G401.6 (cell line): ENCODE measurements around the gene ZFAND3.
A peak's percentile ranks its signal among the peaks of the same experiment; 100 is the strongest.
"Not testable (repeated sequence)": the region's sequence is repeated elsewhere in the genome, so short reads cannot be mapped to it uniquely, and the experiment has no call there.

ENCODE experiments used
- FAIRE-seq: peaks from 2 replicates; lab custom pipeline; 2012; peaks lifted over from hg19 to GRCh38; lab: Jason Lieb, UNC

The ZFAND3 gene

DNA sequence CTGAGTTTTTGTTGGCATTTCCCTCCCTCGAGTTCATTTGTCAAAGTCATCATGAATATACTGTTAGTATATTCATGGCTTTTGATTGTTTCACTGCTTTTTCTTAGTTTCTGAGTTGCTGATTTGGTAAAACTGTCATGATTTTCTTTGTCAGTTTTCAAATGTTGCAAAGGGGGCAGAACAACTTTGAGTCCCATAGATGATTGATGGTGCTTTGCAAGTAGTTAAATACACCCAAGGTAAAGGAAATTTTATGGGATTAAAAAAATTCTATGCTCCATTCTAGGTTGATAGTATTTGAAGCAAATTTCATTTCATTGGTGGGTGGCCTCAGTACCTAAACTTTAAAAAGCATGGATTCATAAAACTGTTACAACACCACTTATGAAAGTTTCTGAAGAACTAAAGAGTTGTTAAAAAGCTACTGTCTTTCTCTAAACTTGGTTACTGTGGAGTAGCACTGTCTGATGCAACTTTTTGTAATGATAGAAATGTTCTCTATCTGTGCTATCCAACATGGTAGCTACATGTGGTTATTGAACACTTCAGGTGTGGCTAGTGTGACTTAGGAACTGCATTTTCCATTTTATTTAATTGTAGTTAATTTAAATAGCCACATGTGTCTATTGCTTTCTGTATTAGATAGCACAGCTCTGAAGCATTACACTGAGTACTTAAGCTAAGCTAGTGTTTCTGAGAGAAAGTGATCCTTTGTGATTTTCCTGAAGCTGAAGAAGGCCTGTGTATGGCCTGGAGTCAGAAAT, 153.6 kb downstream of the ZFAND3 start:
- FAIRE-seq: no peak

DNA sequence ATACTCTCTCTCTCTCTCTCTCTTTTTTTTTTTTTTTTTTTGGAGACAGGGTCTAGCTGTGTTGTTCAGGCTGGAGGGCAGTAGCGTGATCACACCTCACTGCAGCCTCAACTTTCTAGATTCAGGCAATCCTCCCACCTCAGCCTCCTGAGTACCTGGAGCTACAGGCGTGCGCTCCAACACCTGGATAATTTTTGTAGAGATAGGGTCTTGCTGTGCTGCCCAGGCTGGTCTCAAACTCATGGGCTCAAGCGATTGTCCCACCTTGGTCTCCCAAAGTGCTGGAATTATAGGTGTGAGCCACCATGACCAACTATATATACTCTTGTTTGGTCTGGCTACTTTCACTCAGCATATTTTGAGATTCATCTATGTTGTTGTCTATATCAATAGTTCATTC, 154.9 kb downstream of the ZFAND3 start:
- no peak for FAIRE-seq

DNA sequence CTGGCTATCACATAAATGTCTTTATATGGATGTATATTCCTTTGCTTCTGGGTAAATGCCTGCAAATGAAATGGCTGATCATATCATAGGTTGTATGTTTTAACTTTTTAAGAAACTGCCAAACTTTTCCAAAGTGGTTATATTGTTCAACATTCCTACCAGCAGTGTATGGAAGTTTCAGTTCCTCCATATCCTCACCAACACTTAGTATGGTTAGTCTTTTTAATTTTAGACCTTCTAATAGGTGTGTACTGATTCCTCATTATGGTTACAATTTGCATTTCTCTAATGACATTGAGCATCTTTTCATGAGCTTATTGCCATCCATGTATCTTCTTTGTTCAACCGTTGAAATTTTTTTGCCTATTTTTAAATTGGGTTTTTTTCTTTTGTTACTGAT, 155.4 kb downstream of the ZFAND3 start:
- FAIRE-seq: no peak

DNA sequence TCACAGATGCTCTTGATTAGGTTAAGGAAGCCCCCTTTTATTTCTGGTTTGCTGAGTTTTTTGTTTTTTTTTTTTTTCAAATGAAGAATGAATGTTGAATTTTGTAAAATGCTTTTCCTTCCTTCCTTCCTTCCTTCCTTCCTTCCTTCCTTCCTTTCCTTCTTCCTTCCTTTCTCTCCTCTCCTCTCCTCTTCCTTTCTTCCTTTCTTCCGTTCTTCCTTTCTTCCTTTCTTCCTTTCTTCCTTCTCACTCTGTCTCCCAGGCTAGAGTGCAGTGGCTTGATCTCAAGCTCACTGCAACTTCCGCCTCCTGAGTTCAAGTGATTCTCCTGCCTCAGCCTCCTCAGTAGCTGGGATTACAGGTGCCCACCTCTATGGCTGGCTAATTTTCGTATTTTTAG, 158.2 kb downstream of the ZFAND3 start:
- FAIRE-seq: no peak

DNA sequence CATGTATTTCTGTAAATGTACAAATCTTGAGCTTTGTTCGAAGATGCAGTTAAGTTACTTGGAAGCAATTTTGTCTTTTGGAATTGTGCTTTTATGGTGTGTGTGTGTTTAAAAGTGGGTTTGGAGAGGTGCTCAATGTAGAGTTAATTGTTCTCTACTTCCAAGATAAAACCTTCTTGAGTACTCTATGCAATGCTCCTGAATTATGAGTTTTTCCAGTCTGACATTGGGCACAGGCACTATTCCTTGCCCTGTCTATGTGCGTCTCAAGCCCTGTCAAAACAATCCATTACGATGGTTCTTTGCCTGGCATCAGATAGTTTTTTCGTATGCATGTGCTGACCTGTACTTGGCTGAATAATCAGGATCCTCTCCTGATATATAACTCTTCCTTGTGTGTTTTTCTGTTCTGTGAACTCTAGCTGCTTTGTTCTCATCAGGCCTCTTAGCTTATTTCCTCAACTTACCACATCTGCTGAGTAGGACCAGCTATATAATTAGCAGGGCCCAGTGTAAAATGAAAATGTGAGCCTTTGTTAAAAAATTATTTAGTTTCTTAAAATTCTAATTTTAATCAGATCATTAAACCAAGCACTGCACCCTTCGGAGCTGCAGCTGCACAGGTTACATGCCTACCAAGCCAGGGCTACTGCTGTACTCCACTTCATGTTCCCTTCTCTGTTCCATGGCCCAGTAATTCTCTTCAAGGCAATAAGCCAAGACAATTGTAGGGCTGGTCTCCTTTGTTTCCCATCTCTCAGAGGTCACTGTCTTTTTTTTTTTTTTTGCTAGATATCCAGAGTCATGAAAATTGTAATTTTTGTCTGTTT, 160.1 kb downstream of the ZFAND3 start:
- no peak for FAIRE-seq

DNA sequence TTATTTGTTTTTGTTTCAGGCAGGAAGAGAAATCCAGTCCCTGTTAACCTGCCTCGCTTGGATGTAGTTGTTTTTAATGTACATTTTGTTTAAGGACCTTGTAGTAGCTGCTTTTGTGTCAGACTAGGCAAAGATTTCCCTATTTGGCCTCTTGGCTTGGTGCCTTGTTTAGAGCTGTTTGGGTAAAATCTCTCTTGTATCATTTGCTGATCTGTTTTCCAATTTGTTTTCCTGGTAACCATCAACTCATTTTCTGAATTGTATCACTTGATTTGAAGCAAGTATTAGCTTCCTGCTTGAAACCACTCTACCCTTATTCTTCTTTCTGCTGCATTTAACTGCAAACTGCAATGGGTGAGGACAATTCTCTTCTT, 160.7 kb downstream of the ZFAND3 start:
- no peak for FAIRE-seq

DNA sequence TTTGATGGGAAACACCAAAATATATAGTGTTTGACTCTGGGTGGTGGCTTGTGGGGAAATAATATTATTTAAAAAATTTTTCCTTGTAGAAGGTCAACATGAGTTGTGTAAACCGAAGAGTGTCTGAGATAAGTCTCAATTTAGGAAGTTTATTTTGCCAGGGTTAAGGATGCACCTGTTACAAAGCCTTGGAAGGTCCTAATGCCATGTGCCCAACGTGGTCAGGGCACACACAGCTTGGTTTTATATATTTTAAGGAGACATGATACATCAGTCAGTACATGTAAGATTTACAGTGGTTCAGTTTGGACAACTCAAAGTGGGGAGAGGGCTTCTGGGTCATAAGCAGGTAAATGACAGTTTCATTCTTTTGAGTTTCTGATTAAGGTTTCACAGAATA, 162.1 kb downstream of the ZFAND3 start:
- FAIRE-seq: no peak

DNA sequence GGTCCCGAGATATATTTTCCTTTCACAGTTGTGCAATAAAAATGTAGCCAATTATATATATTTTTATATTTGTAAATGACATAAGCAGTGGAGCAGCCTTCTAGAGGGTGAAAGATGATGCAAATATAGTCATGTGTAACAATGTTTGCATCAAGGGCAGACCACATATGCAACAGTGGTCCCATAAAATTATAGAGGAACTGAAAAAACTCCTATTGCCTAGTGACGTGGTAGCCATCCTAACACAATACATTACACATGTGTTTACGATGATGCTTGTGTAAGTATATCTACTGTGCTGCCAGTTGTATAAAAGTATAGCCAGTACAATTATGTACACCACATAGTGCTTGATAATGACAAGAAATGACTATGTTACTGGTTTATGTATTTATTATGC, 162.8 kb downstream of the ZFAND3 start:
- no peak for FAIRE-seq

DNA sequence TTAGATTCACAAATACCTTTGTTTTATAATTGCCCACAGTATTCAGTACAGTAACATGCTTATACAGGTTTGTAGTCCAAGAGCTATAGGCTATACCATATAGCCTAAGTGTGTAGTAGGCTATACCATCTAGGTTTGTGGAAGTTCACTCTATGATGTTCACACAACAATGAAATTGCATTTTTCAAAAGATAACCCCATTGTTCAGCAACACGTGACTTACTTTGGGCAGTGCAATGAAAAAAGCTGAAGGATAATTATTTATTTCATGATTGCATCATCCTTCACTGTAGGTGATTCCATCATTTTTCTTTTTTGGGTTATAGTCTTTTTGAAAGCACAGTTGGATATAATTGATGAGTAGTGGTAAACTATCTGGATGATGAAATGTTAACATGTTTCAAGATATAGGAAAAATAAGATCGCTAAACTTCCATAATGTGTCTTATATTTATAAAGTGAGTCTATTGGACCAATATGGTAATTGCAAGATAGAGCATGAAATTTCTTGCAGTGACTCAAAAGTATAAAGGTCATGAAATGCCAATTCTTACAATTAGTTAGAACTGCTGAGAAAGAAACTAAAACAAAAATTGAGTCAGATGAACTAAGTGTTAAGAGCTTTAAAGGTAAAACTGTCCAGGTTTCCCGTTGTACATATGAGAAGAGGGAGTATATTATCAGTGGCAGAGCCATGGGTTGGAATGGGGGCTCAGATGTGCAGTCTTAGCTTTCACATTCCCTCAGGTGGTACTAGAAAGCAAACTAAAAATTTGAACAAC, 164.4 kb downstream of the ZFAND3 start:
- no peak for FAIRE-seq

DNA sequence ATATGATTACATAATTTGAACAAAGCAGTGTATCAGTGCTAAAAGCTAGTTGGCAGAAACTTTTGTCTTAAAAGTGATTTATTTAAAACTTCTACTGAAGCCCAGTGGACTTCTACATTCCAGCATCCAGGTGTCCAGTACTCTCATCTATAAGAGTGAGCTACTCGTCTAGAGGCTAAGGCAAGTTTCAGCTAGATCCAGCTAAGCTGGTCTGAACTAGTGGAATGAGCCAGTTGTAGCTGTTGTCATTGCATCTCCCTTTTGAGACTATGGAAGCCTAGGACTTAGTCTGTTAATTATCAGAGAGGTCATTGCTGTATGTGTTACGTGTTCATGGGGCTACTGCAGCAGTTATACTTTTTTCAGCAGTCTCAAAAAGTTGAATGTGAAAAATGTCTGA, 165.1 kb downstream of the ZFAND3 start:
- FAIRE-seq: no peak

DNA sequence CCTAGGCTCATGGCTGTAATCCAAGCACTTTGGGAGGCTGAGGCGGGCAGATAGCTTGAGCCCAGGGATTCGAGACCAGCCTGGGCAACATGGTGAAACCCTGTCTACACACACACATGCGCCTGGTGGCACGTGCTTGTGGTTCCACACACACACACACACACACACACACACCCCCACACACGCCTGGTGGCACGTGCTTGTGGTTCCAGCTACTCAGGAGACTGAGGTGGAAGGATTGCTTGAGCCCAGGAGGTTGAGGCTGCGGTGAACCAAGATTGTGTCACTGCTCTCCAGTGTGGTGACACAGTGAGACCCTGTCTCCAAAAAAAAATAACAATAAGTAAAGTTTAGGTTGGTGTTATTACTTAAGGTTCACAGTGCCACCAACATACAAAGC, 165.8 kb downstream of the ZFAND3 start:
- FAIRE-seq: no peak

DNA sequence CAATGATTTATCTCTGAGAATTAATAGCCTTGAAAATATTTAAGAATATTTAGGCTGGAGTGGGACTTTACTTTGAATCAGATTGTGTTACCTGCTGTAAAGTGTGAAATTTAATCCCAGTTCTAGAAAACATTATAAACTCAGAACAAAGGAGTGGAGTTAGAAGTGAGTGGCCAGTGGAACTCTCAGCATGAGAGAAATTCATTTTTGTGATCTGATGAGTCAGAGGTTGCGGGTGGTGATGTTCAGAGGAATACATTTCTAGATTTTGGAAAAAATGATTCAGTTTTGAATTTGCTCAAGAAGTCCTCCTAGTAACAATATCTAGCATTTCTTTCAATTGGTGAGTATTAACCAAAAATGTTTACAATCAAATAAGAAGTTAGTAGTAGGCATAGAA, 167.5 kb downstream of the ZFAND3 start:
- FAIRE-seq: no peak

DNA sequence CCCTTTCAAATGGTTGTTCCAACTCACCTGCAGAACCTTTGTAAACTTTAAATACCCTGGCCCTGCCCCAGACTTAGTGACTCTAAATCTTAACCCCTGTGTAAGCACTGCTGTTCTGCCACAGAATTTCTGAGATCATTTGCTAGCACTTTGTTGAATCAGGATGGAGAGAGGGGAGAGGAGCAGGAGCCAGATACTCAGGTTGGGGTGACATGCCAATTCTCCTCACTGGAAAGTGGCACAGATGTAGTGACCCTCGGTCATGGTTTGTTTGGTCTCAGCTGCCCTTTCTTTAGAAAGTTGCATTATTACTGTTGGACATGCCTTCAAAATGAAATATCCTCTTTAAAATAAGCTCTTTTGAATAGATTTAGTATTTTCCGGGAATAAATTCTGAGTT, 168.0 kb downstream of the ZFAND3 start:
- FAIRE-seq: no peak

DNA sequence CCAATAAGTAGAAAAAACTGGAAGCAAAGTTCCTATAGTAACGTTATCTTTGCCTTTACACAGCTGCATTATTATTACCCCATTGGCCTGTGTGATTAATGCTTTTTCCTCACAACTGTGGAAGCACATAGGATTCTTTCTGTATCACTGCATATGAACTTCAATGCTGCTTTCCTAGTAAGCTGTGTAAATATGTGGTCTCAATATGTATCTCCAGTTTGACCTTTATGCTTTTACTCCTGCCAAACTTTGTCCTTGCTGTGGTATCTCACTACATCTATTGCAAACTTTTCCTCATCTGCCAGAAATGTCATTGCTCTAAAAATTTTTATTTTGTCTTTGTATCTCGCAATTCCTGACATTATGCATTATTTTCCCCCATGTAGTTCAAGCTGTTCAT, 168.6 kb downstream of the ZFAND3 start:
- no peak for FAIRE-seq

DNA sequence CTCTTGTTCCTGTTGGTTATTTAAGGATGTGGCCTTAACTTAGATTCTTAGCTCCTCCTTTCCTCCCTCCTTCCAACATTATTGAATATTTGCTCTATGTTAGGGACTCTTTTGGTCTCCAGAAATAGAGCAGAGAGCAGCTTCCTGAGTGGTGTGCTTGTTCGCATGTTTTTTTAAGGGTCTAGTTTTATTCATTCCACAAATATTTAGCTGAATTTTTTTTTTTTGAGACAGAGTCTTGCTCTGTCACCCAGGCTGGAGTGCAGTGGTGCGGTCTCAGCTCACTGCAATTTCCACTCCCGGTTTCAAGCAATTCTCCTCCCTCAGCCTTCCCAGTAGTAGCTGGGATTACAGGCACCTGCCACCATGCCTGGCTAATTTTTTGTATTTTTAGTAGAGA, 169.2 kb downstream of the ZFAND3 start:
- no peak for FAIRE-seq

DNA sequence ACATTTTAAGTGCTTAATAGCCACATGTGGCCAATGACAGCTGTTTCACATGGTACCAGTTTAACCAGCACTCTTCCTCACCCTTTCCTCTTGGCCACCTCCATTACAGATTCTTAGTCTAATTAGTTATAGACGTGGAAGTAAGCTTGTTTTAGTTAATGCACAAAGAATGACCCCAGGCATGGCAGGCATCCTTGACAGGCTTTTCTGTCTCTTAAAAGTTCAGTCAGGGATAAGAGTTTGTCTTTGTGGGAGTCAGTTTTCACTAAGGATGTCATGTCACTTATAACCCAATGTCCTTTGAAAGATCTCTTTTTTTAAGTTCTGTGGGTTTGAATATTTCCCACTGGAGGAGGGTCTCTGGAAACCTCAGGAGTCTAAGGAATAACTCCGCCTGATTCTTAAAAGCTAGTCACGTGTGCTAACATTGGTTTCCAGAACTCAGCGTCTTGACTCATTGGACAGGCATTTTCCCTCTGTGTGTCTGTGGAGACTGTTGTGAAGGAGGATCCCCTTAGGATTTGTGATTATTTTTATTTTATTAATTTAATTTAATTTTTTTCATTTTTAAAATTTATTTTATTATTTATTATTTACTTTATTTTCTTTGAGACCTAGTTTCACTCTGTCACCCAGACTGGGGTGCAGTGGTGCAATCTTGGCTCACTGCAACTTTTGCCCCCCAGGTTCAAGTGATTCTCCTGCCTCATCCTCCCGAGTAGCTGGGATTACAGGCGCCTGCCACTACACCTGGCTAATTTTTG, 171.4 kb downstream of the ZFAND3 start:
- peak; percentile 60 for FAIRE-seq

DNA sequence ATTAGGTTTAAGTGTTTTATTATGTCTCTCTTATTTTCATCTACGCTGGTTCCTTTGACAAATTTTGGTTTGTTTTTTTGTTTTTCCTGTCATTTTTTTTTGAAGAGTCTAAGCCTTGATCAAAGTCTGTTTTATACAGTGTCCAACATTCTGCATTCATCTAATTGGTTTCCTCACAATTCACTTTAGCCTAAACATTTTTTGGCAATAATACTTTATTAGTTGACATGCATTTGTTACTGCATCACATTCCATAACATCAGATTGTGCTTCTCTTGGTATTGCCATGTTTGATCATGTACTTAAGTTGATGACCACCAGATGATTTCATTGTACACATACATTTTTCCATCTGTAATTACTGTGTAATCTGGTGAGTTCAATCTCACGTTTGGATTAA, 173.2 kb downstream of the ZFAND3 start:
- FAIRE-seq: no peak

DNA sequence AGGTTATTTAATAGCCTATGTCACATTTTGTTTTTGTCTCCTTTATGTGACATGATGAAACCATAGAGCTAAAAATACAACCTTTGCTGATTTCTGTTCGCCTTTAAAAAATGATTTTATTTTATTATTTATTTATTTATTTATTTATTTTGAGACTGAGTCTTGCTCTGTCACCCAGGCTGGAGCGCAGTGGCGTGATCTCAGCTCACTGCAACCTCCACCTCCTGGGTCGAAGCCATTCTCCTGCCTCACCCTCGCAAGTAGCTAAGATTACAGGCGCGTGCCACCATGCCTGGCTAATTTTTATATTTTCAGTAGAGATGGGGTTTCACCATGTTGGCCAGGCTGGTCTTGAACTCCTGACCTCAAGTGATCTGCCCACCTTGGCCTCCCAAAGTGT, 173.7 kb downstream of the ZFAND3 start:
- not testable (repeated sequence) for FAIRE-seq

DNA sequence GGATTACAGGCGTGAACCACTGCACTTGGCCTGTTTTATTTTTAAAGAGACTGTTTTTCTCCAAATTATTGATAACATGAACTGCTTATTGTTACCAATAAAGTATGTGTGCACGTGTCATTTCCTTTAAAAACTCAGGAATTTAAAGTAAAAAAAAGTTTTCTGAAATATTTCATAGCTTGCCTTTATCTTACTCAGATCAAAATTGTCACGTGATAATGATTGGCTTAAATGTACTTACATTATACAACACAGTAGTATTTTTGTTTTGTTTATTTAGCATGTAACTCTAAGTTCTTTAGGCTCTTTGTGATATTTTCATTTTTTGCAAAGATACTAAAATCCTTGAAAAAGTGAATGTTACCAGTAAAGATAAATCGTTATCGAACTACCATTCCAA, 174.1 kb downstream of the ZFAND3 start:
- peak; percentile 41 for FAIRE-seq

DNA sequence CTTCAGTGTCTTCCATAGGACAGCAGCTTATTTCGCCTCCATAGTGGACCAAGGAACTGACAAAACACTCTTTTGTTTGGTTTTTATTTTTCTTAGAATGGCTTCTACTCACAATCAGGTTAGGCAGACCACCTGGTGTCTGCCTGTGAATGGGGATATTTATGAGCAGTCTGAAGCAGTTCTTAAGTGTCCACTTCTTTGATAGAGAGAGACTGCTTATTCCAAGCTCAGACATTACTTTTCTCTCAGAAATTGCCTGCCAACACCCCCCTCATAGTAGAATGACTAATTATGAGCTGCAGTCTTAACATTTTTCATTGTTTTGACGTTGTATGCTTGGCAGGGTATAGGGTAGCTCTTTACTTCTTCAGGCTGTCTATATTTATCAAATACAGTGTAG, 174.7 kb downstream of the ZFAND3 start:
- no peak for FAIRE-seq

DNA sequence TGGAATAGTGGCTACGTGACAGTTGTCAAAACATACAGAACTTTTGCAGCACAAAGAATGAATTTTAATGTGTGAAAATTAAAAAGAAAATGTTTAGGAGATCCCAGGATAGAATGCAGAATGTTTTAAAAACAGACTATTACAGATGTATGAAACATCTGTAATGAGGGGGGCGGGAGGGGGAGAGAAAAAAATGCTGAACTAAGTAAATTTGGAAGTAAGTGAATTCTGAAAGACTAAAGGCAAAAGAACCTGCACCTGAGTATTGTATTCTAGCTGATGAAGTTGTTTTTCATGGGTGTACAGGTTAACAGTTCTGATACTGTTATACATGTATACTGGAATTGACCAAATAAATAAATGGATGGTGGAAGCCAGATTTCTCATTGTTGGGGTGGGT, 178.8 kb downstream of the ZFAND3 start:
- FAIRE-seq: no peak

DNA sequence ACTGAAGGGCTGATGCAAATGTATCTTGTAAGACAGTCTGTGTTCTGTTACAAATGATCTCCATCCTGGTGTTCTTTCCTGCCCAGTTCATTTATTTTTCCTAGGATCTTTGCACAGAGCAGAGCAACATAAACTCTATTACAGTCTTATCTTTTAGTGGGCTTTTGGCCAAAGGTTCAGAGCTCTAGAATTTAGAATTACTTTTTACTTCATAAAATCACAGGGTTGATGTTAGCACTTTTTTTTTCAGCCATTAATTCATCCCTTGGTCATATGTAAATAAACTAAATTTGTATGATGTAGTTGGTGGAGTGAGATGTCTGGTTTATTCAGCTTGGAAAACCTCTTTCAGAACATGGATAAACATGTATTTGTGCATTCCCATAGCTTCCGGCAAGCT, 181.9 kb downstream of the ZFAND3 start:
- FAIRE-seq: no peak
